ENCODE measurements around the gene C18orf32.

- TF ChIP-seq NRF1 (conservative IDR thresholded peaks at IDR 0.05; ENCODE audit: low read depth, low read length) (no peak), POLR2AphosphoS5 (IDR thresholded peaks at IDR 0.05; ENCODE audit: low read length) (no peak), CHD1 (IDR thresholded peaks at IDR 0.05; ENCODE audit: low read depth, low read length) (no peak)
Measured at GRCh38 chr18:49446481-49446880, 40.6 kb downstream of the C18orf32 start.

Measured in GM12878 (cell line).